Stimulated activated CD8-positive, alpha-beta memory T cell treated with anti-CD3 and anti-CD28 coated beads, Interleukin-15, amount 100 ng/mL, for 4 hours (primary cell): ENCODE data around the gene SVIL.
"Not testable (repeated sequence)": the region's sequence is repeated elsewhere in the genome, so short reads cannot be mapped to it uniquely, and the experiment has no call there.

Experiments used
- DNase-seq, 2 donors: peaks; one replicate each; pipeline ENCODE4 v3.0.0-alpha.2; 2020; ENCODE audit warnings: low read depth in 2 of 2

Gene SVIL

GRCh38 chr10:29515104-29515503 lies 119.7 kb downstream of the SVIL start:
- not testable (repeated sequence) for DNase-seq

GRCh38 chr10:29514306-29514705 lies 120.5 kb downstream of the SVIL start:
- DNase-seq, result no peak

- no peak for DNase-seq
Measured at GRCh38 chr10:29512425-29512974, 122.3 kb downstream of the SVIL start.

GRCh38 chr10:29511806-29512205 lies 123.0 kb downstream of the SVIL start:
- not testable (repeated sequence) for DNase-seq

- DNase-seq, result not testable (repeated sequence)
Measured at GRCh38 chr10:29510483-29511157, 124.2 kb downstream of the SVIL start.

- no peak for DNase-seq
Measured at GRCh38 chr10:29508554-29509244, 126.1 kb downstream of the SVIL start.

GRCh38 chr10:29507750-29508149 lies 127.0 kb downstream of the SVIL start:
- not testable (repeated sequence) for DNase-seq

- DNase-seq, result not testable (repeated sequence)
Measured at GRCh38 chr10:29506324-29506921, 128.3 kb downstream of the SVIL start.

GRCh38 chr10:29502351-29502750 lies 132.4 kb downstream of the SVIL start:
- no peak for DNase-seq

GRCh38 chr10:29501692-29502091 lies 133.1 kb downstream of the SVIL start:
- DNase-seq, result no peak

GRCh38 chr10:29499993-29500537 lies 134.7 kb downstream of the SVIL start:
- DNase-seq, result no peak

- DNase-seq, result peak in 1 of 2 donors; percentile 15
Measured at GRCh38 chr10:29496341-29497162, 138.2 kb downstream of the SVIL start.

- no peak for DNase-seq
Measured at GRCh38 chr10:29495366-29495765, 139.4 kb downstream of the SVIL start.

GRCh38 chr10:29493697-29494096 lies 141.1 kb downstream of the SVIL start:
- no peak for DNase-seq

- DNase-seq, result no peak
Measured at GRCh38 chr10:29492774-29493173, 142.0 kb downstream of the SVIL start.

GRCh38 chr10:29491918-29492317 lies 142.9 kb downstream of the SVIL start:
- DNase-seq, result no peak

- DNase-seq, result not testable (repeated sequence)
Measured at GRCh38 chr10:29490781-29491280, 143.9 kb downstream of the SVIL start.

- not testable (repeated sequence) for DNase-seq
Measured at GRCh38 chr10:29488471-29488870, 146.3 kb downstream of the SVIL start.

GRCh38 chr10:29487884-29488266 lies 146.9 kb downstream of the SVIL start:
- not testable (repeated sequence) for DNase-seq

- DNase-seq, result not testable (repeated sequence)
Measured at GRCh38 chr10:29487032-29487883, 147.5 kb downstream of the SVIL start.
